PC-3 (cell line): ENCODE results near the gene HPSE. TPM values are rescaled to one million over a fixed set of nuclear protein-coding genes. Genes with fewer than 3 reads are reported as not detected.

Source experiments
- ATAC-seq: fragments of 200-7000 bp; cut with Tn5 transposase; 2 replicates; pipeline ENCODE4 v1.9.1; 2020; ENCODE audit warnings: mild to moderate bottlenecking, moderate library complexity
- BruUV-seq: library from RNA; stranded (reverse); fragments of 400-500 nt; replicated peaks from 2 replicates; lab custom pipeline; 2021; lab: Mats Ljungman, UMichigan
- CTCF ChIA-PET: fragments of 300-600 bp; sonication (Branson Sonifier 250); formaldehyde crosslinking; loops from one replicate; lab custom pipeline; 2022; ENCODE audit warnings: antibody characterized with exemption; lab: Charles Lee
- POLR2A ChIA-PET: fragments of 300-600 bp; sonication (Branson Sonifier 250); formaldehyde crosslinking; loops from one replicate; lab custom pipeline; 2022; ENCODE audit warnings: antibody characterized with exemption; ENCODE audit not compliant: unreplicated experiment; lab: Charles Lee
- DNase-seq: peaks from one replicate; pipeline ENCODE4 v3.0.0-alpha.2; 2015
- H2AFZ ChIP-seq: fragments of 300-600 bp; sonication (generic); 2 replicates; pipeline ENCODE4 v1.6.0; 2016; ENCODE audit warnings: antibody characterized with exemption, low read length
- H3F3A ChIP-seq: fragments of 300-600 bp; sonication (generic); one replicate; pipeline ENCODE4 v1.6.0; 2017; ENCODE audit warnings: antibody characterized with exemption, low read length, control low read depth, mild to moderate bottlenecking; ENCODE audit not compliant: unreplicated experiment
- H3K27ac ChIP-seq: fragments of 300-600 bp; sonication (generic); 2 replicates; pipeline ENCODE4 v1.5.1; 2016; ENCODE audit warnings: mild to moderate bottlenecking, low read length
- H3K27me3 ChIP-seq: fragments of 300-600 bp; sonication (generic); 2 replicates; pipeline ENCODE4 v1.6.1; 2016; ENCODE audit warnings: low read length, mixed read lengths
- H3K36me3 ChIP-seq: fragments of 300-600 bp; sonication (generic); 2 replicates; pipeline ENCODE4 v1.6.1; 2016; ENCODE audit warnings: low read depth, mixed run types, low read length, mixed read lengths
- H3K4me1 ChIP-seq: fragments of 300-600 bp; sonication (generic); 2 replicates; pipeline ENCODE4 v1.5.1; 2016; ENCODE audit warnings: low read length; ENCODE audit not compliant: insufficient read depth
- H3K4me2 ChIP-seq: fragments of 300-600 bp; sonication (generic); 2 replicates; pipeline ENCODE4 v1.6.0; 2016; ENCODE audit warnings: low read length
- H3K4me3 ChIP-seq: fragments of 300-600 bp; sonication (generic); 2 replicates; pipeline ENCODE4 v1.5.1; 2016; ENCODE audit warnings: mild to moderate bottlenecking, low read length, mixed read lengths
- H3K79me2 ChIP-seq: fragments of 300-600 bp; sonication (generic); 2 replicates; pipeline ENCODE4 v1.6.1; 2017; ENCODE audit warnings: low read length, mixed read lengths
- H3K9ac ChIP-seq: fragments of 300-600 bp; sonication (generic); 2 replicates; pipeline ENCODE4 v1.6.0; 2016; ENCODE audit warnings: mild to moderate bottlenecking, low read length
- H3K9me2 ChIP-seq: fragments of 300-600 bp; sonication (generic); replicated peaks from 2 replicates; pipeline ENCODE4 v1.6.1; 2016; ENCODE audit warnings: mixed run types, low read length, mixed read lengths
- H3K9me3 ChIP-seq: fragments of 300-600 bp; sonication (generic); 2 replicates; pipeline ENCODE4 v1.6.1; 2016; ENCODE audit warnings: low read length, mixed read lengths
- H4K20me1 ChIP-seq: fragments of 300-600 bp; sonication (generic); 2 replicates; pipeline ENCODE4 v1.6.1; 2016; ENCODE audit warnings: low read length, mixed read lengths
- CTCF ChIP-seq: fragments of 300-600 bp; sonication (generic); conservative IDR thresholded peaks from 2 replicates; pipeline ENCODE4 v1.5.1; 2017; ENCODE audit warnings: antibody characterized with exemption, low read depth, mild to moderate bottlenecking, low read length
- EZH2 ChIP-seq: fragments of 300-600 bp; sonication (generic); IDR thresholded peaks from one replicate; pipeline ENCODE4 v1.6.1; 2017; ENCODE audit warnings: antibody characterized with exemption, mild to moderate bottlenecking, low read length; ENCODE audit not compliant: unreplicated experiment
- EZH2phosphoT487 ChIP-seq: fragments of 300-600 bp; sonication (generic); IDR thresholded peaks from 2 replicates; pipeline ENCODE4 v1.6.1; 2018; ENCODE audit warnings: mild to moderate bottlenecking, antibody characterized with exemption, low read length, borderline replicate concordance
- intact Hi-C: fragments of 100-400 bp; cut with micrococcal nuclease; formaldehyde crosslinking; loops from 2 replicates; pipeline ENCODE4 v1.9.0; 2023
- total RNA-seq: library from RNA; depleted of rRNA; stranded (reverse); fragments of >200 nt; gene quantifications from 2 replicates; pipeline ENCODE4 v1.2.3, GENCODE V29; 2014

Gene HPSE
- total RNA-seq, 1 experiment from 2014 or later = 4.2 TPM

DNA sequence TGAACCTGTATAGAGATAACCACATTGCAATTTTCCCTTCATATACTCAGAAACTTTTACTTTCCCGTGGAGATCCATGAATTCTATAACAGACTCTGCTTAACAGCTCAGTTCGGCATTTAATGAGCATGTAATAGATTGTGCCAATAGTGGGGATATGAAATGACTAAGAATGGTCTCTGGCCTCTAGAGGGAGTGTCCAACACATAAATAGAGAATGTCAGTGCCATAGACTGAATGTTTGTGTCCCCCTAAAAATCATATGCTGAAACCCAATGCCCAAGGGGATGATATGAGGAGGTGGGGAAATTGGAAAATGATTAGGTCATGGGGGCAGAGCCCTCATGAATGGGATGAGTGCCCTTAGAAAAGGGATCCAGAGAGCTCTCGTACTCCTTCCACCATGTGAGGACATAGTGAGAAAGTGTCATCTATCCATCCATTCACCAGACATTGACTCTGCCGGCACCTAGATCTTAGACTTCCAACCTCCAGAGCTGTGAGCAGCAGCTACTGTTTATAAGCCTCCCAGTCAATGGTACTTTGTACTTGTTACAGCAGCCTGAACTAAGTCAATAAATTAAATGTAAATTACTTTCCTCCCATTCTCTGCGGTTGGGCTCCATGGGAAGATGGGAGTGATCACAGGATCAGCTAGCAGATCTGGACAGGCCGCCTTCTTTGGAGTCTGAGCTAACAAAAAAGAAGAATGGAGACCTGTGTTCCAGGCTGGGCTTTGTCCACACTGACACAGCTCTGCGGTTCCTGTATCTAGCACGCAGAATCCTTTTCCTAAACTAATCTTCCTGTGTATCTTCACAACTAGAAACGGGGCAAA, 28.1 kb upstream of the HPSE start:
- intact Hi-C loops = loop anchor here (2.0 to 10.0 kb wide), 2 partner anchors 72 to 278 kb away; no protein-coding TSS in a partner anchor
- H3K4me2 ChIP-seq = no peak overlapping the region
- no TSS peak for BruUV-seq

GRCh38 chr4:83361416-83362103, 26.9 kb upstream of the HPSE start:
- no peak overlapping the region for H2AFZ ChIP-seq
- no peaks in the 10 kb centered on the region for H3K9me3 ChIP-seq
- no TSS peak for BruUV-seq
- no peak for TF ChIP-seq EZH2phosphoT487
- TF ChIP-seq EZH2 = no peak
- no peak for TF ChIP-seq CTCF
- no peaks in the 10 kb centered on the region for H3K36me3 ChIP-seq
- H3K79me2 ChIP-seq = no peaks in the 10 kb centered on the region
- H3K4me2 ChIP-seq = no peak overlapping the region
- POLR2A ChIA-PET = no interaction called here
- intact Hi-C loops = loop anchor here (2.0 to 10.0 kb wide), 2 partner anchors 73 to 279 kb away; no protein-coding TSS in a partner anchor
- no peaks in the 10 kb centered on the region for H4K20me1 ChIP-seq
- no peak overlapping the region for H3K9ac ChIP-seq
- no peaks in the 10 kb centered on the region for H3K27me3 ChIP-seq
- CTCF ChIA-PET = interaction anchor here (0.5 to 0.6 kb wide), 2 partner anchors 17 to 84 kb away, joined by 3 to 6 read pairs; no protein-coding TSS in a partner anchor
- H3K27ac ChIP-seq = no peak overlapping the region
- H3F3A ChIP-seq = peaks cover 6% of the 10 kb centered on the region
- no peaks in the 10 kb centered on the region for H3K9me2 ChIP-seq
- no peak overlapping the region for H3K4me3 ChIP-seq
- H3K4me1 ChIP-seq = peaks cover 22% of the 10 kb centered on the region
- ATAC-seq (no peak), DNase-seq (no peak)

More for the DNA sequence above, 28.1 kb upstream of the HPSE start:
- ChIA-PET CTCF (interaction anchor here (0.5 to 0.6 kb wide), 3 partner anchors 18 to 269 kb away, joined by 3 to 6 read pairs (median 4); no protein-coding TSS in a partner anchor), POLR2A (no interaction called here)
- peaks cover 11% of the 10 kb centered on the region for H3K4me1 ChIP-seq
- ATAC-seq (peak; percentile 84), DNase-seq (peak; percentile 38)
- no peaks in the 10 kb centered on the region for H3K27me3 ChIP-seq
- H3K9me3 ChIP-seq = no peaks in the 10 kb centered on the region
- H2AFZ ChIP-seq = peak overlapping the region; percentile 15; the same call in 1 of the 2 replicates
- no peaks in the 10 kb centered on the region for H3F3A ChIP-seq
- no peaks in the 10 kb centered on the region for H3K9me2 ChIP-seq
- no peaks in the 10 kb centered on the region for H3K36me3 ChIP-seq
- H4K20me1 ChIP-seq = no peaks in the 10 kb centered on the region
- no peaks in the 10 kb centered on the region for H3K79me2 ChIP-seq
- H3K9ac ChIP-seq = no peak overlapping the region
- H3K27ac ChIP-seq = no peak overlapping the region
- no peak overlapping the region for H3K4me3 ChIP-seq
- TF ChIP-seq CTCF = peak; percentile 69
- no peak for TF ChIP-seq EZH2
- TF ChIP-seq EZH2phosphoT487 = no peak
